ENCODE results near the gene CBFA2T2. TPM values are rescaled to one million over a fixed set of nuclear protein-coding genes. Genes with fewer than 3 reads are reported as not detected.

CBFA2T2 gene
- total and polyA plus RNA-seq, 2 of the 4 experiments (the other 2 are of a cell fraction), result 3.8 to 6.2 TPM

GRCh38 chr20:33575282-33575681, 85.4 kb downstream of the CBFA2T2 start:
- no peak overlapping the region for H2BK5ac ChIP-seq (ENCODE audit: low read depth, low read length, poor library complexity, severe bottlenecking)
- H2BK20ac ChIP-seq (ENCODE audit: low read depth, low read length), result no peak overlapping the region
- H3K14ac ChIP-seq (replicated peaks; ENCODE audit: low read depth, low read length), result no peak overlapping the region
- H3K9me1 ChIP-seq (ENCODE audit: insufficient read depth, low read length), result 0 out of 2 replicates have a peak, but pooled peaks cover 5% of the 10 kb centered on the region
- no peak overlapping the region for H2AK9ac ChIP-seq (replicated peaks; ENCODE audit: low read depth, low read length, poor library complexity)
- no peak overlapping the region for H4K5ac ChIP-seq (ENCODE audit: low read depth, low read length)
- TF ChIP-seq BHLHE40 (IDR thresholded peaks at IDR 0.05; ENCODE audit: low read depth, low read length) (no peak), CTCF (conservative IDR thresholded peaks at IDR 0.05; ENCODE audit: low read depth, low read length) (no peak), USF2 (IDR thresholded peaks at IDR 0.05; ENCODE audit: low read depth, low read length) (no peak), FOS (IDR thresholded peaks at IDR 0.05; ENCODE audit: low read depth, low read length) (no peak), MXI1 (IDR thresholded peaks at IDR 0.05; ENCODE audit: borderline replicate concordance, low read depth, low read length) (no peak), ELK1 (IDR thresholded peaks at IDR 0.05; ENCODE audit: borderline replicate concordance, low read depth, low read length) (no peak), CHD1 (IDR thresholded peaks at IDR 0.05; ENCODE audit: low read depth, low read length) (no peak), SMC3 (IDR thresholded peaks at IDR 0.05; ENCODE audit: low read depth, low read length) (no peak), RAD21 (IDR thresholded peaks at IDR 0.05; ENCODE audit: low read length) (no peak), MAFK (IDR thresholded peaks at IDR 0.05; ENCODE audit: low read depth, low read length) (no peak), POLR2A (IDR thresholded peaks at IDR 0.05; ENCODE audit: low read depth, low read length) (no peak), RCOR1 (IDR thresholded peaks at IDR 0.05; ENCODE audit: insufficient replicate concordance, low read length) (no peak), NFE2L2 (IDR thresholded peaks at IDR 0.05; ENCODE audit: low read depth, low read length) (no peak), RFX5 (IDR thresholded peaks at IDR 0.05; ENCODE audit: low read depth, low read length) (no peak), CEBPB (IDR thresholded peaks at IDR 0.05; ENCODE audit: low read depth, low read length) (no peak)
- no peak overlapping the region for H4K91ac ChIP-seq (ENCODE audit: insufficient read depth, low read depth, low read length)
- in situ Hi-C loops (cut with MboI; ENCODE audit: low sequenced_read_pairs), result no loop called here
- H2BK120ac ChIP-seq (ENCODE audit: low read depth, low read length), result no peak overlapping the region
- no peak for DNase-seq
- no peak overlapping the region for H2AFZ ChIP-seq (replicated peaks; ENCODE audit: low read length, poor library complexity)
- H3K4me1 ChIP-seq (ENCODE audit: control insufficient read depth, insufficient read depth, low read length), result no peaks in the 10 kb centered on the region
- H3K36me3 ChIP-seq (ENCODE audit: control insufficient read depth, insufficient read depth, low read length), result no peaks in the 10 kb centered on the region
- H3K79me1 ChIP-seq (ENCODE audit: low read depth in 1 of 2, low read length in 2 of 2), result peaks cover 2 to 35% of the 10 kb centered on the region in 2 experiments
- H3K27me3 ChIP-seq (ENCODE audit: control insufficient read depth, insufficient read depth, low read length), result no peaks in the 10 kb centered on the region
- H3K56ac ChIP-seq (ENCODE audit: extremely low read depth, insufficient read depth, low read length), result no peak overlapping the region
- H2BK15ac ChIP-seq (ENCODE audit: low read depth, low read length), result no peak overlapping the region
- H4K8ac ChIP-seq (ENCODE audit: low read depth in 2 of 2, low read length in 2 of 2), result no peak overlapping the region
- H3K4ac ChIP-seq (ENCODE audit: low read depth, low read length), result no peak overlapping the region
- no peak overlapping the region for H3K18ac ChIP-seq (ENCODE audit: low read depth, low read length)
- WGBS, 2 experiments (ENCODE audit: extremely low coverage in 2 of 2, insufficient read length in 1 of 2), result no CpG with 5 or more reads among the region's 3 CpGs
- intact Hi-C loops (cut with micrococcal nuclease), result no loop called here
- H3K23ac ChIP-seq (ENCODE audit: low read depth, low read length), result no peak overlapping the region
- no peaks in the 10 kb centered on the region for H3K9me3 ChIP-seq (ENCODE audit: control insufficient read depth, insufficient read depth, low read length)
- no peak overlapping the region for H3K9ac ChIP-seq (ENCODE audit: low read depth, low read length)
- CTCF ChIA-PET, result interaction anchor here (0.6 to 0.7 kb wide), 2 partner anchors 260 to 1482 kb away, joined by 3 to 5 read pairs; no protein-coding TSS in a partner anchor
- ATAC-seq (ENCODE audit: low read depth), result no peak
- no peak overlapping the region for H3K4me3 ChIP-seq (ENCODE audit: insufficient read depth, low read depth, low read length)
- no peak overlapping the region for H3K4me2 ChIP-seq (ENCODE audit: low read depth, low read length)
- POLR2A ChIA-PET (ENCODE audit: unreplicated experiment), result no interaction called here
- peaks cover 4% of the 10 kb centered on the region; the same call in 1 of the 2 replicates for H4K20me1 ChIP-seq (ENCODE audit: insufficient read depth, low read length)
- H2AK5ac ChIP-seq (ENCODE audit: low read depth, low read length), result no peak overlapping the region
- dilution Hi-C loops (cut with HindIII; ENCODE audit: low sequenced_read_pairs, unreplicated experiment), result no loop called here
- no TSS peak for BruUV-seq (replicated peaks)
- no peak overlapping the region for H3K27ac ChIP-seq (ENCODE audit: insufficient read depth, low read length)

All from IMR-90 (cell line).